ENCODE measurements around the gene NAPA. TPM values are rescaled to one million over a fixed set of nuclear protein-coding genes. Genes with fewer than 3 reads are reported as not detected.

NAPA gene
- total and polyA plus RNA-seq, 10 of the 15 experiments (the other 5 are each of a cell fraction or from before 2014, with no cell fraction given): 8.2 to 193 (median 102) TPM

DNA sequence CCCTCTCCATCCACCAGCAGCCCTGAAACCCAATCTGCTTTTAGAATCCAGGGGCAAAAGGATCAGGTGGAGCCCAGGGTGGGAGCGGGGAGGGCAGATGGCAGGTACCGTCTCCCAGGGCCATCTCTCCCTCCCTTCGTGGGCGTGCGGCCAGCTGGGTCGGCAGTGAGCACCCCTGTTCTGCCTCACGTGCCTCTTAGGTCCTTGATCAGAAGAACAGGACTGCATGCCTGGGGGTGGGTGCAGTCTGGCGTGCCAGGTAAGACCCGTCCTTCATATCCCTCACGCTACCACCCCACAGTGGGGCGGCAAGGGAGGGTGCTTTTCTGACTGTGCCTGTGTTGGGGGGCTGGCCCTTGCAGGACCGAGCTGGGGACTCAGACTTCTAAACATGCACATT is 45.1 kb downstream of the NAPA start:
- Histone ChIP-seq H3K36me3 (ENCODE audit: control insufficient read depth in 2 of 2, insufficient read depth in 2 of 2, low read length in 1 of 2) (no peaks in the 10 kb centered on the region), H3K9ac (ENCODE audit: control insufficient read depth, insufficient read depth, low read length) (no peak overlapping the region), H3K4me3 (no peak overlapping the region), H3K79me2 (ENCODE audit: control insufficient read depth, insufficient read depth, low read length) (no peaks in the 10 kb centered on the region), H3K4me2 (ENCODE audit: control insufficient read depth, insufficient read depth) (no peak overlapping the region), H3K27ac (ENCODE audit: control insufficient read depth, insufficient read depth) (no peak overlapping the region), H3K27me3 (replicated peaks in 1 of 2; ENCODE audit: control insufficient read depth in 2 of 2, insufficient read depth in 2 of 2, low read length in 1 of 2) (peaks cover 5 to 7% of the 10 kb centered on the region in 2 experiments; a peak in 3 of 4 replicates), H3K4me1 (ENCODE audit: control insufficient read depth, insufficient read depth, low read length) (no peaks in the 10 kb centered on the region), H2AFZ (ENCODE audit: control insufficient read depth, low read depth, low read length) (no peak overlapping the region), H3K9me3 (replicated peaks; ENCODE audit: control insufficient read depth, insufficient read depth, low read length) (no peaks in the 10 kb centered on the region), H4K20me1 (ENCODE audit: control insufficient read depth, insufficient read depth) (no peaks in the 10 kb centered on the region)
- in situ Hi-C loops (cut with MboI): no loop called here
- FAIRE-seq: no peak
- RAD21 ChIA-PET (ENCODE audit: unreplicated experiment): no interaction called here
- CTCF ChIA-PET: no interaction called here
- intact Hi-C loops (cut with micrococcal nuclease; ENCODE audit: unreplicated experiment): no loop called here
- no TSS peak for BruUV-seq (replicated peaks)
- no peak for ATAC-seq
- DNase-seq (ENCODE audit: low read depth, low spot score): no peak
- 1% methylated on average over 12 of the region's 12 CpGs for WGBS (ENCODE audit: insufficient coverage, insufficient replicate concordance, low lambda C conversion rate, missing lambda C conversion rate)
- POLR2A ChIA-PET: no interaction called here
- SMC1A ChIA-PET (ENCODE audit: uncharacterized antibody, unreplicated experiment): no interaction called here
- no peak for TF ChIP-seq LARP7 (IDR thresholded peaks at IDR 0.05)
- no peak for TF ChIP-seq KLF5 (IDR thresholded peaks at IDR 0.05; ENCODE audit: partially characterized antibody)
- no peak for TF ChIP-seq ZNF274 (IDR thresholded peaks at IDR 0.05; ENCODE audit: insufficient read depth, insufficient read length)
- TF ChIP-seq EZH2 (IDR thresholded peaks at IDR 0.05; ENCODE audit: borderline replicate concordance, control insufficient read depth, low read depth, low read length): no peak
- no peak for TF ChIP-seq SP1 (IDR thresholded peaks at IDR 0.05; ENCODE audit: low read depth, low read length)
- TF ChIP-seq ESRRA (IDR thresholded peaks at IDR 0.05; ENCODE audit: low read length): no peak
- no peak for TF ChIP-seq GABPA (IDR thresholded peaks at IDR 0.05; ENCODE audit: low read depth)
- no peak for TF ChIP-seq FOXK2 (IDR thresholded peaks at IDR 0.05)
- no peak for TF ChIP-seq ZNF207 (IDR thresholded peaks at IDR 0.05; ENCODE audit: borderline replicate concordance)
- no peak for TF ChIP-seq SIX5 (IDR thresholded peaks at IDR 0.05; ENCODE audit: low read depth, low read length, severe bottlenecking)
- TF ChIP-seq TBL1XR1 (IDR thresholded peaks at IDR 0.05; ENCODE audit: low read depth, low read length): no peak
- TF ChIP-seq MEF2B (IDR thresholded peaks at IDR 0.05; ENCODE audit: partially characterized antibody, poor library complexity, severe bottlenecking): no peak
- TF ChIP-seq ZBED1 (IDR thresholded peaks at IDR 0.05; ENCODE audit: borderline replicate concordance): no peak
- no peak for TF ChIP-seq ZSCAN29 (IDR thresholded peaks at IDR 0.05)

All from GM12878 (cell line).